ENCODE results near the gene LCAT. TPM values are rescaled to one million over a fixed set of nuclear protein-coding genes. Genes with fewer than 3 reads are reported as not detected.
A peak's percentile ranks its signal among the peaks of the same experiment; 100 is the strongest.

Gene LCAT
- total RNA-seq, 6 experiments from 2014 or later = 29.4 to 207 (median 137) TPM

DNA sequence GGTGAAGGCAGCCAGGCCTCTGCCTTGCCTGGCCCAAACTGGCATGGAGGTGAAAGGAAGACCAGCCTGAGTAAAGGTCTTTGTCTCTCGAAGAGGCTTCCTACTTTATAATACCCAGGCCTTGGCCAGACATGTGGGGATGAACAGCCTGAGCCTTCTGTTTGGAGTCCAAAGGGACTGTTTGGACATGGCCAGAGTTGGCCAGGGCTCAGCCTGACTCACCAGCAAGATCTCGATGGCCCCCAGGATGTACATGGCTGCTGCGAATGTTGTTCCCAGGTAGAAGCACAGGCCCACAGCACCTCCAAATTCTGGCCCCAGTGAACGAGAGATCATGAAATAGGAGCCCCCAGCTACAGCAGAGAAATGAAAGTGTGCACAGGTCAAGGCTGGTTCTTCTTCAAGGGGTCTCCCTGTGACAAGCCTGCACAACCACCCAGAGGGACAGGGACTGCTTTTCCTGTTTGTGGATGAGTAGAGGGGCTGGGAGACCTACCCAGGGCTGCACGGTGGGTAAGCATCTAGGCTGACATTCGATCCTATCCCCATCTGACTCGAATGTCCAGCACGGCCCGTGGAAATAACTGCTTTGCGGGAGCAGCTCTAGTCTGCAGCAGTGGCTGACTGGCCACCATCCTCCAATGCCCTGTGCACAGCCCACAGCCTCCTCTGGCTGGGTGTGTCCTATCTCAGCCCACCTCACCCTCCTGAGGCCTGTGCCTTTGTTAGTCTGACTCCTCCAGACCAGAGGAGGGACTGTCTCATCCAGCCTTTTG, 10.7 kb upstream of the LCAT start:
- peak; percentile 73 to 79 (median 79) for DNase-seq
- Histone ChIP-seq H3K36me3 (peaks cover 0 to 20% (median 14%) of the 10 kb centered on the region in 4 donors), H3K9me3 (no peaks in the 10 kb centered on the region), H3K4me3 (no peak overlapping the region), H3K27me3 (no peaks in the 10 kb centered on the region), H3K27ac (peak overlapping the region; percentile 51 to 77 (median 69)), H3K4me1 (peaks cover 0 to 20% (median 12%) of the 10 kb centered on the region in 4 donors)
- intact Hi-C loops (cut with DNase I) = no loop called here
- WGBS (ENCODE audit: insufficient coverage, low coverage, low lambda C conversion rate, missing lambda C conversion rate) = 17% methylated on average over 1 of the region's 10 CpGs
- ATAC-seq = peak; percentile 92 to 94 (median 92)
- TF ChIP-seq, protein P1, sequence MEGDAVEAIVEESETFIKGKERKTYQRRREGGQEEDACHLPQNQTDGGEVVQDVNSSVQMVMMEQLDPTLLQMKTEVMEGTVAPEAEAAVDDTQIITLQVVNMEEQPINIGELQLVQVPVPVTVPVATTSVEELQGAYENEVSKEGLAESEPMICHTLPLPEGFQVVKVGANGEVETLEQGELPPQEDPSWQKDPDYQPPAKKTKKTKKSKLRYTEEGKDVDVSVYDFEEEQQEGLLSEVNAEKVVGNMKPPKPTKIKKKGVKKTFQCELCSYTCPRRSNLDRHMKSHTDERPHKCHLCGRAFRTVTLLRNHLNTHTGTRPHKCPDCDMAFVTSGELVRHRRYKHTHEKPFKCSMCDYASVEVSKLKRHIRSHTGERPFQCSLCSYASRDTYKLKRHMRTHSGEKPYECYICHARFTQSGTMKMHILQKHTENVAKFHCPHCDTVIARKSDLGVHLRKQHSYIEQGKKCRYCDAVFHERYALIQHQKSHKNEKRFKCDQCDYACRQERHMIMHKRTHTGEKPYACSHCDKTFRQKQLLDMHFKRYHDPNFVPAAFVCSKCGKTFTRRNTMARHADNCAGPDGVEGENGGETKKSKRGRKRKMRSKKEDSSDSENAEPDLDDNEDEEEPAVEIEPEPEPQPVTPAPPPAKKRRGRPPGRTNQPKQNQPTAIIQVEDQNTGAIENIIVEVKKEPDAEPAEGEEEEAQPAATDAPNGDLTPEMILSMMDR (IDR thresholded peaks at IDR 0.05) = no peak
- TF ChIP-seq POLR2A (IDR thresholded peaks at IDR 0.05) = no peak

DNA sequence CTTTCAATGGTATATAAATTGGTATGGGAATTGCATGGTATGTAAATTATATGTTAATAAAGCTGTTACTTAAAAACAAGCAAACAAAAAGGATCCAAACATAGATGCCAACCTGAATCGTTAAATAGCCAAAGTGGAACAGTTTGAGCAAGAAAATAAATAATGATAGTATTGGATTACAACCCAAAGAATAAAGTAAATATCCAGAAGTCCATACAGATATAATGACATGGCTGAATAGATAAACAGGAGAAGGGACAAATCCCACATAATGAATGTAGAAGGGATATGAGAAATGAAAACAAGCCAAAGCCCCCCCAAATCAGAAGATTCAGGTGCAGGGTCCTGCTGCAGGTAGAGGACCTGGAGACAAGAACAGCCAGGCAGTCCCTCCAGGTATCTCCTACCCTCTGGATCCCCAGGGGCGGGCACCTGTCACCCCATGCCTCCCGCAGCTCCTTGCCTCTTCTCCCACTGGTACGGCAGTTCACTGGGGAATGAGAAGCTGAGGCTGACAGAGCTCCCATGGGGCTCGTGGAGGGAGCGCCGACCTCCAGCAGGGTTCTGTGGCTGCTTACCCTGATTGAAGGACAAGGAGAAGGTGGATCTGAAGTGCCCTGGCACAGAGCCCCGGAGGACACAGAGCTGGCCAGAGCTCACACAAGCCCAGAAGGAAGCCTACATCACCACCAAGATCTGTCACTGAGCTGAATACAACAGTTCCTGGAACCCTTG, 9.9 kb upstream of the LCAT start:
- Histone ChIP-seq H3K4me1 (peaks cover 0 to 20% (median 12%) of the 10 kb centered on the region in 4 donors), H3K9me3 (no peaks in the 10 kb centered on the region), H3K4me3 (no peak overlapping the region), H3K27me3 (no peaks in the 10 kb centered on the region), H3K27ac (peak overlapping the region; percentile 51 to 77 (median 69)), H3K36me3 (peaks cover 0 to 25% (median 14%) of the 10 kb centered on the region in 4 donors)
- DNase-seq (no peak), ATAC-seq (peak; percentile 6 to 55 (median 46))
- no peak for TF ChIP-seq POLR2A (IDR thresholded peaks at IDR 0.05)
- TF ChIP-seq, protein P1 (IDR thresholded peaks at IDR 0.05) = no peak
- 13% methylated on average over 2 of the region's 8 CpGs for WGBS (ENCODE audit: insufficient coverage, low coverage, low lambda C conversion rate, missing lambda C conversion rate)
- intact Hi-C loops (cut with DNase I) = no loop called here

DNA sequence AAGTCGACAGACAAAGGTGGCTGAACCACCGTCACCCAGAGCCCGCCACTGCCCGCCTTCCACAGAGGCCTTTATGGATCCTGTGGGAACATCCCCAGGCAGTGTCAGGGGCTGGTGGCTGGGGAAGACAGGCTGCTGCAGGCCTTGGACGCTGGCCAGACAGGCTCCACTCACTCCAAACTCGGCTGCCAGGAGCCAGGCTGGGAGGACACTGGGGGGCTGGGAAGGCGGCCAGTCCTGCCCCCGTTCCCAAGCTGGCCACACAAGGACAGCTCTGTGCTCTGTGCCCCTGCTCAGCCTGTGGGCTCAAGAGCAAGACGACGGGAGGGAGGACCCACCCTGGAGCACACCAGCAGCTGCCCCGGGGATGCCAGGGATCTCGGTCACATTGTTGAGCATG, 7.6 kb upstream of the LCAT start:
- H3K9me3 ChIP-seq = no peaks in the 10 kb centered on the region
- H3K4me3 ChIP-seq = no peak overlapping the region
- no peaks in the 10 kb centered on the region for H3K27me3 ChIP-seq
- no peak overlapping the region for H3K27ac ChIP-seq
- WGBS (ENCODE audit: insufficient coverage, low coverage, low lambda C conversion rate, missing lambda C conversion rate) = no CpG with 5 or more reads among the region's 12 CpGs
- DNase-seq = peak in 1 of 3 donors; percentile 27
- ATAC-seq = no peak
- peaks cover 0 to 20% (median 12%) of the 10 kb centered on the region in 4 donors for H3K4me1 ChIP-seq
- peaks cover 0 to 40% (median 17%) of the 10 kb centered on the region in 4 donors for H3K36me3 ChIP-seq
- TF ChIP-seq, protein P1 (IDR thresholded peaks at IDR 0.05) = no peak
- no peak for TF ChIP-seq POLR2A (IDR thresholded peaks at IDR 0.05)
- intact Hi-C loops (cut with DNase I) = no loop called here

DNA sequence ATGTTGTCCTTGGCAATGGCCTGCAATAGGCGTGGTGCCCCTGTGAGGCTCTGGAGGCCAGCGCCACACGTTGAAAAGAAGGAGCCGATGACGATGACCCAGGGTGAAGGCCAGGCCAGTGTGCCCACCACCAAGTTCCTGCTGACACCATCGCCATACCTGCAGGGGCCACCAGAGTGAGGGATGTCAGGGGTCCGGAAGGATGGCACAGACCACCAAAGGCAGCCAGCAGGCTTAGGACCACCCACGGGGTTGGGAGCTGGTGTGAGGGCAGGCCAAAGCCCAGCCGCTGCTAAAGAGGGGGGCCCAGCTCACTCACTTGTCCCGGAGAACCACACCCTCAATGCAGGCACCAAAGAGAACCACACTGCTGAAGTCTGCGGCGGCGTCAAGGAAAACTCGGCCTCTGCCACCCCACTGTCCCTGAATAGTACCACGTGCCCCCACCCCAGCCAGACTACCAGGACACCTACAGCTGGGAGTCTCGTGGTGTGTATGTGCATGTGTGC, 6.5 kb upstream of the LCAT start:
- Histone ChIP-seq H3K27ac (no peak overlapping the region), H3K4me3 (no peak overlapping the region), H3K36me3 (peaks cover 0 to 43% (median 18%) of the 10 kb centered on the region in 4 donors), H3K4me1 (peaks cover 0 to 20% (median 12%) of the 10 kb centered on the region in 4 donors), H3K27me3 (no peaks in the 10 kb centered on the region), H3K9me3 (no peaks in the 10 kb centered on the region)
- WGBS (ENCODE audit: insufficient coverage, low coverage, low lambda C conversion rate, missing lambda C conversion rate) = 73% methylated on average over 2 of the region's 16 CpGs
- TF ChIP-seq, protein P1 (IDR thresholded peaks at IDR 0.05) = no peak
- TF ChIP-seq POLR2A (IDR thresholded peaks at IDR 0.05) = no peak
- intact Hi-C loops (cut with DNase I) = no loop called here
- ATAC-seq = no peak
- no peak for DNase-seq

All from right lobe of liver (tissue), 6 donors.